HepG2 (cell line): ENCODE measurements around the gene IARS2. TPM values are rescaled to one million over a fixed set of nuclear protein-coding genes. Genes with fewer than 3 reads are reported as not detected.

Source experiments
- CCDC6 ChIP-seq: sonication (generic); formaldehyde crosslinking; IDR thresholded peaks from 2 replicates; pipeline ENCODE4 v1.8.1; 2022; ENCODE audit warnings: mild to moderate bottlenecking, missing genetic modification reagents, moderate library complexity
- FOSL2 ChIP-seq: sonication (generic); formaldehyde crosslinking; IDR thresholded peaks from 2 replicates; pipeline ENCODE4 v1.4.0; 2020; ENCODE audit warnings: missing genetic modification reagents
- GATAD1 ChIP-seq: IDR thresholded peaks from 2 replicates; pipeline ENCODE4 v1.6.1; 2016; ENCODE audit warnings: missing genetic modification reagents, missing compliant biosample characterization
- GATAD2A ChIP-seq: IDR thresholded peaks from 2 replicates; pipeline ENCODE4 v1.6.1; 2016
- HOXA3 ChIP-seq: sonication (generic); formaldehyde crosslinking; IDR thresholded peaks from 2 replicates; pipeline ENCODE4 v1.5.0; 2020; ENCODE audit warnings: missing genetic modification reagents
- MTF2 ChIP-seq: sonication (generic); formaldehyde crosslinking; IDR thresholded peaks from 2 replicates; pipeline ENCODE4 v1.5.0; 2020; ENCODE audit warnings: missing genetic modification reagents, borderline replicate concordance
- NAIF1 ChIP-seq: sonication (generic); formaldehyde crosslinking; IDR thresholded peaks from 2 replicates; pipeline ENCODE4 v1.5.0; 2020; ENCODE audit warnings: mild to moderate bottlenecking, missing genetic modification reagents, borderline replicate concordance
- NR3C1 ChIP-seq: sonication (generic); formaldehyde crosslinking; IDR thresholded peaks from 2 replicates; pipeline ENCODE4 v1.4.0; 2020; ENCODE audit warnings: missing genetic modification reagents
- PPARG ChIP-seq: conservative IDR thresholded peaks from 2 replicates; pipeline ENCODE4 v1.6.1; 2016; ENCODE audit warnings: missing biosample characterization, missing genetic modification reagents
- SIN3A ChIP-seq: IDR thresholded peaks from 2 replicates; pipeline ENCODE4 v1.6.1; 2011; ENCODE audit warnings: low read depth, mild to moderate bottlenecking, control low read depth, low read length, borderline replicate concordance
- SNAPC2 ChIP-seq: sonication (generic); formaldehyde crosslinking; IDR thresholded peaks from 2 replicates; pipeline ENCODE4 v1.8.1; 2022; ENCODE audit warnings: mild to moderate bottlenecking, missing genetic modification reagents
- SOX6 ChIP-seq, 2 experiments: fragments of 450-650 bp in 1 of 2; sonication (generic) in 1 of 2; formaldehyde crosslinking in 1 of 2; IDR thresholded peaks; 2 replicates each; pipeline versions ENCODE4 v1.4.0 to v1.6.1; 2017 to 2020; ENCODE audit warnings: antibody characterized with exemption in 1 of 2, mild to moderate bottlenecking in 1 of 2, missing genetic modification reagents in 1 of 2
- SP2 ChIP-seq: sonication (generic); formaldehyde crosslinking; IDR thresholded peaks from 2 replicates; pipeline ENCODE4 v1.5.1; 2020; ENCODE audit warnings: mild to moderate bottlenecking, missing genetic modification reagents
- TCF7 ChIP-seq: sonication (generic); IDR thresholded peaks from 2 replicates; pipeline ENCODE4 v1.6.1; 2016; ENCODE audit warnings: antibody characterized with exemption, low read depth
- THAP11 ChIP-seq: IDR thresholded peaks from 2 replicates; pipeline ENCODE4 v1.6.1; 2016; ENCODE audit warnings: missing biosample characterization, missing genetic modification reagents
- YEATS2 ChIP-seq: sonication (generic); formaldehyde crosslinking; IDR thresholded peaks from 2 replicates; pipeline ENCODE4 v1.4.0; 2020; ENCODE audit warnings: missing genetic modification reagents, borderline replicate concordance
- ZKSCAN5 ChIP-seq: sonication (generic); formaldehyde crosslinking; IDR thresholded peaks from 2 replicates; pipeline ENCODE4 v1.5.1; 2020; ENCODE audit warnings: mild to moderate bottlenecking, missing genetic modification reagents
- ZNF451 ChIP-seq: sonication (generic); formaldehyde crosslinking; IDR thresholded peaks from 2 replicates; pipeline ENCODE4 v1.5.0; 2020; ENCODE audit warnings: mild to moderate bottlenecking, missing genetic modification reagents
- ZNF549 ChIP-seq: sonication (generic); formaldehyde crosslinking; IDR thresholded peaks from 2 replicates; pipeline ENCODE4 v1.5.0; 2020; ENCODE audit warnings: missing genetic modification reagents
- ZNF614 ChIP-seq: IDR thresholded peaks from 2 replicates; pipeline ENCODE4 v1.6.1; 2018; ENCODE audit warnings: missing biosample characterization, missing genetic modification reagents, inconsistent platforms, borderline replicate concordance
- ZNF746 ChIP-seq: sonication (generic); formaldehyde crosslinking; IDR thresholded peaks from 2 replicates; pipeline ENCODE4 v1.8.0; 2022; ENCODE audit warnings: mild to moderate bottlenecking, missing genetic modification reagents
- ZSCAN25 ChIP-seq: sonication (generic); formaldehyde crosslinking; IDR thresholded peaks from 2 replicates; pipeline ENCODE4 v1.8.0; 2022; ENCODE audit warnings: mild to moderate bottlenecking, missing genetic modification reagents
- polyA plus RNA-seq, 8 experiments: library from polyadenylated mRNA; depleted of rRNA in 3 of 8; stranded (reverse) in 7 of 8; unstranded in 1 of 8; fragments of >200 nt; fragmentation: Illumina TruSeq in 4 of 8; extraction: Trizol in 4 of 8; gene quantifications; 2 replicates each; pipeline versions ENCODE4 v1.2.1 to v1.2.3, GENCODE V29; 2011 to 2016; ENCODE audit warnings: low read depth in 4 of 8, missing spikeins in 1 of 8, mixed read lengths in 1 of 8; ENCODE audit not compliant: insufficient read depth in 1 of 8
- total RNA-seq, 5 experiments: library from RNA; depleted of rRNA; stranded (reverse); fragments of >200 nt; fragmentation: Illumina TruSeq; extraction: Trizol; gene quantifications; 2 replicates each; pipeline ENCODE4 v1.2.3, GENCODE V29; 2016; ENCODE audit warnings: low read depth in 1 of 5
- TF ChIP-seq, protein P1 (sequence below): IDR thresholded peaks from 2 replicates; pipeline ENCODE4 v1.6.1; 2016; ENCODE audit warnings: missing biosample characterization, missing genetic modification reagents, low read depth
- TF ChIP-seq, protein P2 (sequence below): IDR thresholded peaks from 2 replicates; pipeline ENCODE4 v1.6.1; 2016; ENCODE audit warnings: mild to moderate bottlenecking, missing biosample characterization, missing genetic modification reagents
- TF ChIP-seq, protein P3 (sequence below): sonication (generic); formaldehyde crosslinking; IDR thresholded peaks from 2 replicates; pipeline ENCODE4 v1.8.0; 2022; ENCODE audit warnings: missing genetic modification reagents, mild to moderate bottlenecking, inconsistent platforms, borderline replicate concordance
- TF ChIP-seq, protein P4 (sequence below): sonication (generic); formaldehyde crosslinking; conservative IDR thresholded peaks from 2 replicates; pipeline ENCODE4 v1.8.0; 2022; ENCODE audit warnings: mild to moderate bottlenecking, moderate library complexity, missing genetic modification reagents

IARS2 gene
- total and polyA plus RNA-seq, 2 of the 13 experiments (the other 11 are each of a cell fraction or from before 2014, with no cell fraction given), result 28.6 to 122 TPM

DNA sequence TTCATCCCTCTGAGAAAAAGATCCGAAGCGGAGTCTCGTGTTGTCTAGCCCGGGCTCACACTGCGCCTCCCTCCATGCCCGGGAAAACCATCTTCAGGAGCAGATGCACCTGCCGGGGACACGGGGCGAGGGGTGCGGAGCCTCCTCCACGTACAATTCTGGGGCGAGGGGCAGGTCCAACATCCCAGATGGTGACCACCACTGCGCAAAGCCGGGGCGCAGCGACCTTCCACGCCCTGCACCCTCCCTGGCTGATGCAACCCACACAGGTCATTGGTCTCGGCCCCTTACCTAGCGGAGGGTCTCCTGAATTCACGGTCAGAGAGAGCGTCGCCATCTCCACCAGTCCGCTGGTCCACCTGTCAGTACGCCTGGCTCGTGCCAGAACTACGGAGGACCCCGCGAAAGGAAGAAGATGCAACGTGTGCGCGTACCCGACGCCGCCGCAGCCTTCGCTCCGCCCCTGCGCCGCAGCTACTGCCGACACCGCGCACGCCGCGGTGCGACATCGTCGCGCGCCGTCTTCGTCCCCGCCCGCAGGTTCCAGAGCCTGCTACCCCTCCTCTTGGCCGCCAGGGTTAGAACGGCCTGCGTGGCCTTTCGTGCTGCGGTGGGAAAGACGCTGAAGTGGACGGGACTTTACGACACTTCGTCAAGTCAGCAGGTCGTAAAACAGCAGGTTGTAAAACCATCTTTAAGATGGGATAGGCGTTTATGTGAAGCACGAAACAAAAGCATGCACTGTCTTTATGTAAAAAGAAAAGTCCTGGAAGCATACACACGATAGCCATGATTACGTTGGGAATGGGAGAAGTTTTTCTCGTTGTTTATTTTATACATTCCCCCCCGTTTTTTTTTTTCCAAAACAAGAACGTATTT, 47.6 kb upstream of the IARS2 start, which contains the start of gene EPRS1 (continued):
- TF ChIP-seq, protein P1, sequence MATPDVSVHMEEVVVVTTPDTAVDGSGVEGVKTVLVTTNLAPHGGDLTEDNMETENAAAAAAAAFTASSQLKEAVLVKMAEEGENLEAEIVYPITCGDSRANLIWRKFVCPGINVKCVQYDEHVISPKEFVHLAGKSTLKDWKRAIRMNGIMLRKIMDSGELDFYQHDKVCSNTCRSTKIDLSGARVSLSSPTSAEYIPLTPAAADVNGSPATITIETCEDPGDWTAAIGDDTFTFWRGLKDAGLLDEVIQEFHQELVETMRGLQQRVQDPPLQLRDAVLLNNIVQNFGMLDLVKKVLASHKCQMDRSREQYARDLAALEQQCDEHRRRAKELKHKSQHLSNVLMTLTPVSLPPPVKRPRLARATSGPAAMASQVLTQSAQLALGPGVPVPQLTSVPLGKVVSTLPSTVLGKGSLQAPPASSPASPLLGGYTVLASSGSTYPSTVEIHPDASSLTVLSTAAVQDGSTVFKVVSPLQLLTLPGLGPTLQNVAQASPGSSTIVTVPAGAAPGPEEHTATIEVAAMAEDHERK (CRISPR knock-in tag), result peak; percentile 94
- no peak for TF ChIP-seq ZNF549 (CRISPR knock-in tag)
- TF ChIP-seq ZNF746, result 0 out of 2 replicates have a peak, but pooled peaks have one; percentile 41
- peak; percentile 60; the same call in 1 of the 2 replicates for TF ChIP-seq PPARG (CRISPR knock-in tag)
- TF ChIP-seq, protein P2, sequence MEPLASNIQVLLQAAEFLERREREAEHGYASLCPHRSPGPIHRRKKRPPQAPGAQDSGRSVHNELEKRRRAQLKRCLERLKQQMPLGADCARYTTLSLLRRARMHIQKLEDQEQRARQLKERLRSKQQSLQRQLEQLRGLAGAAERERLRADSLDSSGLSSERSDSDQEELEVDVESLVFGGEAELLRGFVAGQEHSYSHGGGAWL (CRISPR knock-in tag), result peak; percentile 89
- TF ChIP-seq YEATS2 (CRISPR knock-in tag), result peak; percentile 97; the same call in 1 of the 2 replicates
- no peak for TF ChIP-seq TCF7
- TF ChIP-seq THAP11 (CRISPR knock-in tag), result peak; percentile 94
- peak; percentile 52; the same call in 1 of the 2 replicates for TF ChIP-seq FOSL2 (CRISPR knock-in tag)
- no peak for TF ChIP-seq SNAPC2 (CRISPR knock-in tag)
- TF ChIP-seq, protein P3, sequence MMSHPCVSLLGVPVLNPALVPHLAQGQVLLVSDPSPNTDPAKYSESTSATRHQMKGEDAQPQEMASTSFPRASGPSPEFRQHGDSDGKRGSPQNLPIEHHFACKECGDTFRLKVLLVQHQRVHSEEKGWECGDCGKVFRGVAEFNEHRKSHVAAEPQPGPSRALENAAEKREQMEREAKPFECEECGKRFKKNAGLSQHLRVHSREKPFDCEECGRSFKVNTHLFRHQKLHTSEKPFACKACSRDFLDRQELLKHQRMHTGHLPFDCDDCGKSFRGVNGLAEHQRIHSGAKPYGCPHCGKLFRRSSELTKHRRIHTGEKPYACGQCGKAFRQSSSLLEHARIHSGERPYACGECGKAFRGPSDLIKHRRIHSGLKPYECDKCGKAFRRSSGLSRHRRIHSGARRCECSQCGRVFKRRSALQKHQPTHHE (CRISPR knock-in tag), result peak; percentile 73; the same call in 1 of the 2 replicates
- TF ChIP-seq ZNF451, result peak; percentile 81; the same call in 1 of the 2 replicates
- TF ChIP-seq GATAD1 (CRISPR knock-in tag), result peak; percentile 96
- TF ChIP-seq CCDC6 (CRISPR knock-in tag), result peak; percentile 94
- TF ChIP-seq NR3C1, result no peak
- peak; percentile 97 for TF ChIP-seq NAIF1 (CRISPR knock-in tag)
- no peak for TF ChIP-seq MTF2 (CRISPR knock-in tag)
- TF ChIP-seq, protein P4, sequence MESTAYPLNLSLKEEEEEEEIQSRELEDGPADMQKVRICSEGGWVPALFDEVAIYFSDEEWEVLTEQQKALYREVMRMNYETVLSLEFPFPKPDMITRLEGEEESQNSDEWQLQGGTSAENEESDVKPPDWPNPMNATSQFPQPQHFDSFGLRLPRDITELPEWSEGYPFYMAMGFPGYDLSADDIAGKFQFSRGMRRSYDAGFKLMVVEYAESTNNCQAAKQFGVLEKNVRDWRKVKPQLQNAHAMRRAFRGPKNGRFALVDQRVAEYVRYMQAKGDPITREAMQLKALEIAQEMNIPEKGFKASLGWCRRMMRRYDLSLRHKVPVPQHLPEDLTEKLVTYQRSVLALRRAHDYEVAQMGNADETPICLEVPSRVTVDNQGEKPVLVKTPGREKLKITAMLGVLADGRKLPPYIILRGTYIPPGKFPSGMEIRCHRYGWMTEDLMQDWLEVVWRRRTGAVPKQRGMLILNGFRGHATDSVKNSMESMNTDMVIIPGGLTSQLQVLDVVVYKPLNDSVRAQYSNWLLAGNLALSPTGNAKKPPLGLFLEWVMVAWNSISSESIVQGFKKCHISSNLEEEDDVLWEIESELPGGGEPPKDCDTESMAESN, result peak; percentile 92
- TF ChIP-seq SP2, result peak; percentile 42; the same call in 1 of the 2 replicates
- peak; percentile 96 for TF ChIP-seq ZNF614 (CRISPR knock-in tag)
- TF ChIP-seq ZSCAN25 (CRISPR knock-in tag), result peak; percentile 23; the same call in 1 of the 2 replicates
- no peak for TF ChIP-seq ZKSCAN5 (CRISPR knock-in tag)
- TF ChIP-seq SIN3A, result peak; percentile 83; the same call in 1 of the 2 replicates
- TF ChIP-seq GATAD2A (CRISPR knock-in tag), result peak; percentile 74
- TF ChIP-seq SOX6 (IDR thresholded peaks at IDR 0.05), result no peak
- peak; percentile 80 for TF ChIP-seq SOX6 (CRISPR knock-in tag; IDR thresholded peaks at IDR 0.05)
- peak; percentile 97 for TF ChIP-seq HOXA3 (CRISPR knock-in tag)
